Panc1 (cell line): ENCODE measurements around the gene ANAPC5.

Experiments
- CTCF ChIP-seq: fragments of 450-650 bp; IDR thresholded peaks from 2 replicates; pipeline ENCODE4 v1.5.1; 2017; ENCODE audit warnings: mild to moderate bottlenecking
- POLR2AphosphoS5 ChIP-seq: IDR thresholded peaks from 2 replicates; pipeline ENCODE4 v1.6.1; 2012; ENCODE audit warnings: mild to moderate bottlenecking, low read depth, low read length, moderate library complexity
- REST ChIP-seq, 2 experiments: IDR thresholded peaks; 2 replicates each; pipeline ENCODE4 v1.6.1; 2011 to 2012; ENCODE audit warnings: low read depth in 2 of 2, control low read depth in 1 of 2, low read length in 1 of 2, mild to moderate bottlenecking in 1 of 2, moderate library complexity in 1 of 2; ENCODE audit not compliant: insufficient read depth in 1 of 2
- SIN3A ChIP-seq: IDR thresholded peaks from 2 replicates; pipeline ENCODE4 v1.6.1; 2012; ENCODE audit warnings: low read depth, mild to moderate bottlenecking, low read length, moderate library complexity, borderline replicate concordance; ENCODE audit not compliant: insufficient read depth
- TCF7L2 ChIP-seq: IDR thresholded peaks from 2 replicates; pipeline ENCODE4 v1.6.1; 2011; ENCODE audit warnings: mild to moderate bottlenecking, low read depth, low read length, inconsistent platforms

GRCh38 chr12:121288158-121288845, 63.9 kb downstream of the ANAPC5 start:
- no peak for TF ChIP-seq CTCF
- TF ChIP-seq POLR2AphosphoS5, result no peak
- TF ChIP-seq SIN3A, result no peak
- no peak for TF ChIP-seq TCF7L2
- no peak for TF ChIP-seq REST (IDR thresholded peaks at IDR 0.05; ENCODE audit: insufficient read depth in 1 of 2, low read depth in 2 of 2, low read length in 1 of 2)
